ENCODE measurements around the gene PPP3CA.
"Not testable (repeated sequence)": the region's sequence is repeated elsewhere in the genome, so short reads cannot be mapped to it uniquely, and the experiment has no call there.

The PPP3CA gene

DNA sequence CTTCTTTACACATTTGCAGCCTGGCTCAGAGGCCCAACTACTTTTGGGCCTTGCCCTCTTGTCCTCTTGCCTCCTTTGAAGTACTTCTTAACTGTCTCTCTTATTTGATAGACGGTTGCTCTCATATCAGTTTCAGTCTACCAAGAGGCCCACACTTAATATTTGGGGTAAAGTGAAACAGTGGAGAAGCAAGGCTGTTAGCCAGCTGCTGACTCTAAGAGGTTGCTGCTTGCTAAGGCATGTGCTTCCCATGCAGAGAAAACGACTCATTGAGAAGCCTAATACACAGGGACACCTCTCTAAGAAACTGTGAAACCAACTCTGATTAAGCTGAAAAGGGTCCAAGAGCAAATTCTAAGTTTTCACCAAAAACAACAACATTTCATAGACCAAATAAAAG is 94.6 kb downstream of the PPP3CA start:
- DNase-seq (ENCODE audit: low spot score), result no peak

DNA sequence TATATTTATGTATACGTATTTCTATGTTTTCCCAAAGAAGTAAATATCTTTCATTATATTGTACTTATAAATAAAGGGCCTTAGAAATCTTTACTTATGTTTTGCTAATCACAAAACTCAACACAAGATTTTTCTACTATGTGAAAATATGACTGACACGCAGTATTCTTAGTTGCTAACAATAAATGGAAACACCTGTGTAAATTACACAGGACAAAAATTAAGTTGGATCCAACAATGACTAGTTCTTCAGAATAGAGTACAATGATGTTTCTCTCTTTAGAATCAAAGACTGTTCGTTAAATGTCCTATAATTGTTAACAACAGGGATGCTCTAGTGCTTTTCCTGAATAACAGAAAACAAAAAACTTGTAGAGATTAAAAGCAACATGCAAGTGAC is 96.1 kb downstream of the PPP3CA start:
- DNase-seq (ENCODE audit: low spot score), result no peak

GRCh38 chr4:101244349-101244748 is 103.0 kb downstream of the PPP3CA start:
- no peak for DNase-seq (ENCODE audit: low spot score)

- DNase-seq (ENCODE audit: low spot score), result no peak
Observed at GRCh38 chr4:101242441-101242840, 104.9 kb downstream of the PPP3CA start.

DNA sequence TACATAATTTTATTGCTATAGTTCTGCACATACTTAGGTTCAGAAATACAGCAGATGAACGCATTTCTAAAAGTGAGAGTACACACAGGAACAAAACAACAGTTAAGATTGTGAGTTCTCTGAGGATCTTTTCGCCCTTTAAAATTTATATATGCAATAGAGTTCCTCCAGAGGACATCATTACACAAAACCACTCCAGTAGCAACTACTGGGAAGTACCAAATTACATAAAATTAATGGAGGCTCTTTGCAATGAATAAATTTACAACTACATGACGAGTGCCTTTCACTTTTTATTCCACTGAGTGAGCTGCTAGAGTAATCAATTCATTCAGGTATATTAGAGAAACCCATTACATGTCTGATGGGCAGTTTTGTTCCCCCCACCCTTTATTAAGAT is 107.2 kb downstream of the PPP3CA start:
- DNase-seq (ENCODE audit: low spot score), result no peak

DNA sequence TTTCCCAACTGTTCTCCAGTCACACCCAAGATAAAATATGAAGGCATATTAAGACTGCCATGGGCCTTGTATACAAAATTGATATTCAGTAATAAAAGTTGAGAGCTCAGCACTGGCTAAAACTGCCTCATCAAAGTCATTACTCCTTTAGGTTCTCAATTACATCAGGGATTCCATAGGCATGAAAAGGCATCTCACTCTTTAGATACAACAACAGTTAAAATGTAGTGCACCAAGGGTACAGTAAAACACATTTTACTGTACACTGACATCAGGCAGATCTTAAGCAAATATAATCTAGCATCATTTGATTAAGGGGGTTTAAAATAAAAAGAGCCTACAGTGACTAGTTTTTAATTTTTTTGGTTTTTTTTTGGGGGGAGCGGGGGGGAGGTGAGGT is 107.7 kb downstream of the PPP3CA start:
- DNase-seq (ENCODE audit: low spot score), result no peak

DNA sequence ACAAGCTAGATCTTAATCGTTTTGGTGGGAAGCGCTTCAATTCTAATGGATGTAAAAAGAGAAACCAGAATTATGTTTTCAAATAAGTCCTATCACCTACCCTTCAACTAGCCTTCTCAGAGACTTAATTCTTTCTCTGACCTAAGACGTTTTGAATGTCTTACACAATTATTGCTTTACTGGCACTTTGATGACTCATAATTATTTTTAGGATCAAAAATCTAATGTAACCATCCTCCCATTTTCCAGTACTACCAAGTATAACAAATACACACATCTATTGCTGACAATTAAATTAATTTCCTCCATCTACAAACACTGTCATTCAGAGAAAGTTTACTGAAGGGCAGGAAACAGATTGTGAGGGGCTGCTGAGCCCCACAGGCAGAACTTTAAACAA is 108.6 kb downstream of the PPP3CA start:
- DNase-seq (ENCODE audit: low spot score), result no peak

GRCh38 chr4:101237773-101238172 is 109.6 kb downstream of the PPP3CA start:
- DNase-seq (ENCODE audit: low spot score), result no peak

DNA sequence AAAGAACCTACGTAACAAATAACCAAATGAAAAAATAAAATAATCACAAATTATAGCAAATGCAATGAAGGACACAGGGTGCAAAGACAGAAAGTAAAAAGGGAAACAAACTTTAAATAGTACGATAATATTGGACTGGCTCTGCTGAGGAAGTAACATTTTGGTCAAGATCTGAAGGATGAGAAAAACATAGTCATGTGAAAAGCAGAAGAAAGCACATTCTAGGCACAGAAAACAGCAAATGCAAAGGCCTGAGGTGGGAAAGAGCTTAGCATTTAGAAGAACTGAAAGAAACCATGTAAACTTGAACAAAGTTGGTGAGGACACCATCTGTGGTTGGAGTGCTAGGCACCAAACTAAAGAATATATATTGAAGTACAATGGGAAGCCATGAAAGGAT is 111.2 kb downstream of the PPP3CA start:
- DNase-seq (ENCODE audit: low spot score), result no peak

DNA sequence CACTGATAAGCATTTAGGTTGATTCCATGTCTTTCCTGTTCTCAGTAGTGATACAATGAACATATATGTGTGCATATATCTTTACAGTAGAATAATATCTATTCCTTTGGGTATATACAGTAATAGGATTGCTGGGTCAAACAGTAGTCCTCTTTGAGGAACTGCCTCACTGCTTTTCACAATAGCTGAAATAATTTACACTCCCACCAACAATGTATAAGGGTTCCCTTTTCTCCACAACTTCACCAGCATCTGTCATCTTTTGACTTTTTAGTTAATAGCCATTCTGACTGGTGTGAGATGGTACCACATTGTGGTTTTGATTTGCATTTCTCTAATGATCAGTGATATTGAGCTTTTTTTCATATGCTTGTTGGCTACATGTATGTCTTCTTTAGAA is 113.2 kb downstream of the PPP3CA start:
- DNase-seq (ENCODE audit: low spot score), result not testable (repeated sequence)

DNA sequence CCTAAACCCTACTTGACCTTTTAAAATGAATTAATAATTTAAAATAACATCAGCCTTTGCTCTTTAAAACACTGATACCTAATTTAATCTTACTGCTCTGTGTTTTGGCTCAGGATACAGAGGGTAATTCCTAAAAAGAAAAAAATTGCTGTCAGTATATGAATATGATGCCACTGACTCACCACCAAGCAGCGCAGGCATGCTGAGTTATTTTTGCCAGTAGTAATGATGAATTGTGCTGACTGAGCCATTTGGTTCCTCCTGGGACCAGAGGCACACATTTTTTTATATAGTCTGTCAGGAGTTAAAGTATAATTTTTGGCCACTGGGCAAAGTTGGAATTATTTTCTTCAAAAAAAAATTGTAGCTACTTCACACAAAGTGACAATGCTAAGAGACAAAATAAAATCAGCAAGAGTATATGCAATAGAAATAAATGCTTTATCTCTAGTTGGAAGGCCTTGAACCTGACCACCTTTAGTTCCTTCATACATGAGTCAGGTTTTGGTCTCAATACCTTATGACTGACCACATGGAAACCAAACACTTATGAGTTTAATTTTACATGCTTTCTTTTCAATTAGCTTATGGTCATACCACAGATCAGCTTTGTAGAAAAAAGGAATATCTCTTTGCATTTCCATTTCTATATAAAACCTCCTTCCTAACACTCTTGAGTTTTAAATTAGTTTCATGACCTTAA is 115.1 kb downstream of the PPP3CA start:
- DNase-seq (ENCODE audit: low spot score), result no peak

- DNase-seq (ENCODE audit: low spot score), result no peak
Observed at GRCh38 chr4:101230801-101231426, 116.4 kb downstream of the PPP3CA start.

DNA sequence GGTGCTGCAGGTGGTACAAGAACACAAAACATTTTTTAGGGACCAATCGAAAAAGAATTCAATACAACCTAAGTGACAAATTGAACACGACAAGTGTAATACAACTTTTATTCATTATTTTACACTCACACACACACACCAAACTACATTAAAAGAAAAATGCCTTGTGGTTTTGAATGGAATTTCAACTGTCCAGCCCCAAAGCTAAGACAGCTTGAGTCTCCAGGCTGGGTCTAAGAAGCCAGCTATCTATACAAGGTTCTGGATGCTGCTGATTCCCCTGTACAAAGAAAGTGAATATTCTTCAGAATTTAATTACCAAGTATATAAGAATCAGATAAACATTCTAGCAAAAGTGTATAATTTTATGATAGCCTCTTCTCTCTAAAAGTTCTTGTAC is 118.2 kb downstream of the PPP3CA start:
- no peak for DNase-seq (ENCODE audit: low spot score)

GRCh38 chr4:101227715-101228114 is 119.6 kb downstream of the PPP3CA start:
- no peak for DNase-seq (ENCODE audit: low spot score)

DNA sequence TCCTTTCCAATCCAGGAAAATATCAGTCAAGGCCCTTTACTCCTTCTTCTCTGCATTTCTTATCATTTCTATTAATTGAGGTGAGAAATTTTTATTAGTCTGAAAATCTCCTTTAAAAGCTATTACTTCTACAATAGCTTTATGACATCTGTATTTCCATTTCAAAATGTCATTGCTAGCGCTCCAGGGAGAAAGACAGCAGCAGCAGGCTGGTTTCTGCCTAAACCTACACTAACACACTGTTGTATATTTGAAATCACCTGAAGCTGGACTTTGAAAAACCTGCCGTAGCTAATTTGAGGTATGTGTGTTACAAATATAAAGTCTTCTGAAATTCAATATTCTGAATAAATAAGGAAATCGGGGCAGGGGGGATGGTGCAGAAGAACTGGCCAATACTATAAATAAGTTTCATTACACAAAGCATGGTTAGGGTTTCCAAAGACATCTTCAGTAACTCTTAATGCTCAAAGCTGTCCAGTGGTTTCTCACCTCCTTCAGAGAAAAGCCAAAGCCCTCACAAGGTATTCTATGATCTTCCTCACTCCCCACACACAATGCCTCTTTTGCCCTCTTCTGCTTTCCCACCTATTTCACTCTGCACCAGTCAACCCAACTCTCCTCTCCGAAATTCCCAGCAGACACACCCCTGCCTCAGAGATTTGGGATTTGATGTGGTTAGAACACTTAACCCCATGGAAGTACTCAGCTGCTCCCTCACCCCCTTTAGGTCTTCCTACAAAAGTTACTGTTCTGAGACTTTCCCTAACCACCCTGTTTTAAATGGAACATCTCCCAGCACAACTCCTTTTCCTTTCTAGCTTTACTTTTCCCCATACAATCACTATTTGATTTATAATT is 122.7 kb downstream of the PPP3CA start:
- DNase-seq (ENCODE audit: low spot score), result no peak

DNA sequence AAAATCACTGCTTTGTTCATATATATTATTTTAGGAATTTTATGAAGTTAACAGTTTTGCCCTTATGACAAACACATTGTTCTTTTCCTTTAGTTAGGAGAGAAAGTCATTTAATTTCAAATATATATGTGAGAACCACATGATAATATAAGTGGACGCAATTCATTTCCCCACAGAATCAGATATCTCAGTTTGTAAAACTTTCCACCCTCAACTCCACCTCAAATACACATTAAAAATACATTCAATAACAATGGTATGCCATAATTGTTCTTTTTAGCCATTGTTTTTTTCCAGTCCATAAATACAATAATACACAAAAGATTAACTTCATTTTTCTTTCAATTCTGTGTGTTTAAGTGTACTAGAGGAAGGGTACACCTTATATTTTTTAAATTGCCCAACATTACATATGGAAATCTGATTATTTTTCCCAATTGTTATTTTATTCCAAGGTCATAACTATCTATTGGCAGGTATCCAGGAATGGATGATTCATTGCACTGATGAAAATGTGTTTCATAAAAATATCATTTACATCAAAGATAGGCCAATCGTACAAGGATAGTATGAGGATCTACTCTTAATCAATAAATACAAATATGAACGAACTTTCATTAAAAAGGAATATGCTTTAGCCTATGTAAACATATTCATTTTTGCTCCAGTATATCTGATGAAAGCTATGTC is 125.0 kb downstream of the PPP3CA start:
- DNase-seq (ENCODE audit: low spot score), result no peak

DNA sequence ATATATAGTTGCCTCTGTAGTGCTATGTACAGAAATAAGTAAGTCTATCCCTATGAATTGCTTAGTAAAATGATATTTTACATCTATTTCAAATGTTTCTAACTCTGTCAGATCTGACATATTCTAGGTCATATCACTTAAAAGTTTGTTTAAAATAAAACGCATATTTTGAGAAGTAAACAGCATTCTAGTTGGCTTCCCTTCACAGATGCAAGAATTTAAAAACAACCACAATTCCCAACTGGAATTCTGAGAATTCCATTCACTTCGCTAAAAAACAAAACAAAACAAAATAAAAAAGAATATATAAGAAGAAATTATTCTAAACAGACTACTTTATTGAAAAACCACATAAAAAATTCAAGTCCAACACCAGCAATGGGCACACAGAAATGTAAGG is 126.0 kb downstream of the PPP3CA start:
- DNase-seq (ENCODE audit: low spot score), result no peak

DNA sequence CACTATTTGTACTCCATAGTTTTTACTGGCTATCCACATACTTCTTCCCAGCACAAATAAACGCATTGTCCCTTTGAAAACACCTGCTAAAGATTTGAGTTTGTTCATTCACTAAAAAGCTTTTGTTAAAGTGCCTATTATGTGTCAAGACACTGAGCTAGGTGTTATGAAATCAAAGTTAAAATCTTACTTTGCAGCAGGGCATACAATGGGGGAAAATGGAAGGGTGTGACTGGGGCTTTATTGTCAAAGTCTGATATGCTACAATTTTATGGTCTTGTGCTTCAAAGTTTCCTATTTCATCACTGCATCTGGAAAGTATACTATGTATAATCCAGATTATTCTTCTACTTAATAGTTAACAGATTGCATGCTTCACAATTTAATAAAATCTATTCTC is 128.4 kb downstream of the PPP3CA start:
- no peak for DNase-seq (ENCODE audit: low spot score)

DNA sequence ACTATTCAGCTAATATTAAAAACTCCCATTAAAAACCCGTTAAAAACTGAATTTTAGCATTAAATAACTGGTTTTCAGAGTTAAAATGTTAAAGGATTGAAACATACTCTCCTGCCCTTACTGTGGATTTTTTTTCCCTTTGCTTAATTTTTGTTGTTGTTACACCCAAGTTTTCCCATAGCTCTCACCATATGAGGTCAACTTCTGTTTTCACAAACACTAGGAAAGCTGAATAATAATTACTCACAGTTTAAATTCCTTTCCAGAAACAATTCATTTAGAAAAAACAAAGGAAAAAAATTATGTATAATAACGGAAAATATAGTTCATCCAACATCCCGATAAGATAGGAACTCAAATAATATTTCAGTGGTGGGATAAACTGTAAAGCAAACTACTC is 129.0 kb downstream of the PPP3CA start:
- DNase-seq (ENCODE audit: low spot score), result no peak

- DNase-seq (ENCODE audit: low spot score), result no peak
Observed at GRCh38 chr4:101217353-101218031, 129.8 kb downstream of the PPP3CA start.

DNA sequence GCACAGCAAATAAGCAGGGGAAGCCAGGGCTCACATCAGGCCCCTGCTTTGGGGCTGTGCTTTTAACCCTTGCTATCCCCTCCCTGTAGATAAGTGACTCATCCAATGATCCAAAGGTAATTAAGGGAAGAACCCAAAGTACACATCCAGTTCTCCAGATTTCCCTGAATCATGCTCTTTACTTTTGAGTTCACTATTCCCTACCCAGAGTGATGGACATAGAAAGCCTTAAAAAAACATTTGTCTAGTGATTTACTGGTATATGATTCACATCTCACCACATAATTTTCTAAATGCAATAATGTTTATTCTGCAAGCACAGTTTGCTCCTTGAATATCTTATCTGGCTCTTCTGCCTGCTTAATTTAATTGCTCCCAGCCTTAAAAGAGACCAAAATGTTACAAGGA is 136.2 kb downstream of the PPP3CA start:
- DNase-seq (ENCODE audit: low spot score), result no peak

DNA sequence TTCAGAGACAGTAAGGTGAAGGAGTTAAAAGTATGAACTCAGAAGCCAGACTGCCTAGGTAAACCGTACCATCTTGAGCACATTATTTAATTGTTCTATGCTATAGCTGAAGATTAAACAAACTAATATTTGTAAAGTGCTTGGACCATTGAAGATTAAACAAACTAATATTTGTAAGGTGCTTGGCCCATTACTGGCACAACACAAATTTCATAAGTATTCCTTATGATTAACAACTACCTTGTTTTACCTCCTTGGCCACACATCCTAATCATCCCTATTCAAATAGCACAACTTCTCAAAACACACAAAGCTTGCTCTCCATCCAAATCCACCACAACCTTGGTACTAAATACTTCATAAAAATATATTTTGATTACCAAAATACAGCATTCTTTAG is 137.0 kb downstream of the PPP3CA start:
- no peak for DNase-seq (ENCODE audit: low spot score)

Data from HuH-7 (cell line).